Measurements from ENCODE around the gene AKR1B1.

The AKR1B1 gene

DNA sequence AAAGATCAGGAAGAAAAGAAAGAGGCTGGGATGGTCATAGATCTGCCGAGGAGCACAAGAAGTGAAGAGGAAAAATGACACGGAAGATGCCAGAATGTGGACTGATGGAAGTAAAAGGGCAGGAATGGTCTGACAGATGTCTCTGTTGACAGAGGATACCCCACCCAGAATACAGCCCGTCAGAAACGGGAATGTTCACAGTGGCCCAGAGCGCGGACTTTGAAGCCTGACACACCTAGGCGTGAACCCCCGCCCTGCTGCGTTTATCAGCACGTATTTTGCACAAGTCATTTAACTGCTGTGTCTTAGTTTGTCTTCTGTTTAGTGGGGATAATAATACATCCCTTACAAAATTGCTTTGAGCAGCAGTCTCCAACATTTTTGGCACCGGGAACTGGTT lies 27.1 kb downstream of the AKR1B1 start:
- no peak for DNase-seq (ENCODE audit: extremely low read depth, low read depth)

DNA sequence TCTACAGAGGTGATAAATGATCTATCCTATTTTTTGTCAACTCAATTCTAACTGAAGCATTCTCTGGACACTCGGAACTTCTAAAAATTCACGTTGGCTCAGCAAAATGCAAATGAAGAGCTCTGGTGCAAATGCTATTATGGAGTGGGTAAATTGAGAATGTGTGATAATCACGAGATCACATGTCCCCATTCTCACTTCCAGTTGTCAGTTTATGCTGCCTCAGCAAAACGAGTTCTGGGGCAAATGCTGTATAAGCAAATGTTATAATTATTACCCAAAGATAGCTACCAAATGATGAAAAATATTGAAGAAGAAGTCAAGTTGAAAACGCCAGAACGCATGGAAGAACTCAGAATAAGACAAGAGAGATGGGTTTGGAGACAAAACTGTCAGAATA lies 29.4 kb downstream of the AKR1B1 start:
- TF ChIP-seq, protein P1, sequence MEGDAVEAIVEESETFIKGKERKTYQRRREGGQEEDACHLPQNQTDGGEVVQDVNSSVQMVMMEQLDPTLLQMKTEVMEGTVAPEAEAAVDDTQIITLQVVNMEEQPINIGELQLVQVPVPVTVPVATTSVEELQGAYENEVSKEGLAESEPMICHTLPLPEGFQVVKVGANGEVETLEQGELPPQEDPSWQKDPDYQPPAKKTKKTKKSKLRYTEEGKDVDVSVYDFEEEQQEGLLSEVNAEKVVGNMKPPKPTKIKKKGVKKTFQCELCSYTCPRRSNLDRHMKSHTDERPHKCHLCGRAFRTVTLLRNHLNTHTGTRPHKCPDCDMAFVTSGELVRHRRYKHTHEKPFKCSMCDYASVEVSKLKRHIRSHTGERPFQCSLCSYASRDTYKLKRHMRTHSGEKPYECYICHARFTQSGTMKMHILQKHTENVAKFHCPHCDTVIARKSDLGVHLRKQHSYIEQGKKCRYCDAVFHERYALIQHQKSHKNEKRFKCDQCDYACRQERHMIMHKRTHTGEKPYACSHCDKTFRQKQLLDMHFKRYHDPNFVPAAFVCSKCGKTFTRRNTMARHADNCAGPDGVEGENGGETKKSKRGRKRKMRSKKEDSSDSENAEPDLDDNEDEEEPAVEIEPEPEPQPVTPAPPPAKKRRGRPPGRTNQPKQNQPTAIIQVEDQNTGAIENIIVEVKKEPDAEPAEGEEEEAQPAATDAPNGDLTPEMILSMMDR (IDR thresholded peaks at IDR 0.05; ENCODE audit: low read depth, low read length): no peak
- DNase-seq (ENCODE audit: extremely low read depth, low read depth): no peak

More for the DNA sequence above, 27.1 kb downstream of the AKR1B1 start:
- TF ChIP-seq, protein P1 (IDR thresholded peaks at IDR 0.05; ENCODE audit: low read depth, low read length): no peak

DNA sequence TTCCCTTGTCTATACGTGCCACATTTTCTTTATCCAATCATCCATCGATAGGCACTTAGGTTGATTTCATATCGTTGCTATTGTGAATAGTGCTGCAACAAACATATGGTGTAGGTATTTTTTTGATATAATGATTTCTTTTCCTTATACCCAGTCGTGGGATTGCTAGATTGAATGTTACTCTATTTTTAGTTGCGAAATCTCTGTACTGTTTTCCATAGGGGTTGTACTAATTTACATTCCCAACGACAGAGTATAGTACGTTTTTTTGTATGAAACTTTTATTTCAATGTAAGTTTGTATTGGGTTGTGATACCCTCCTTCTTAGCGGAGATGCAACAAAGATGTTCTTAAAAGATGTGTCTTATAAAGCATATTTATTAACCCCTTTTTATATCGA lies 30.0 kb downstream of the AKR1B1 start:
- TF ChIP-seq, protein P1 (IDR thresholded peaks at IDR 0.05; ENCODE audit: low read depth, low read length): no peak
- no peak for DNase-seq (ENCODE audit: extremely low read depth, low read depth)

DNA sequence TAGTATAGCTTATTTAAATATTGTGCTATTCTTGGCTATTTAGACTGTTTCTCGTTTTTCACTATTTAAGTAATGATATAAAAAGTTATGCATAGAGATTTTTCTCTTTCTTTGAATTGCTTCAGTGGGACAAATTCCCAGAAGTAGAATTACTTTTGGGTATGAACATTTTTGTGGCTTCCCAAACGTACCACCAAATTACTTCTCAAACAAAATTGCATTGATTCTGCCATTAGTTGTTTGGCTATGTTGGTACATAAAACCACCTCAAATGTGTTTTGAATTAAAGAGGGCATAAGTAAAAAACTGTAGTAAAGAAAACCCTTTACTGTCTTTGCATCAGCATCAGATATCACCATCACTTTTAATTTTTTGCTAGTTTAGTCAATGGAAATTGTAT lies 31.0 kb downstream of the AKR1B1 start:
- TF ChIP-seq, protein P1 (IDR thresholded peaks at IDR 0.05; ENCODE audit: low read depth, low read length): no peak
- peak; percentile 51 for DNase-seq (ENCODE audit: extremely low read depth, low read depth)

DNA sequence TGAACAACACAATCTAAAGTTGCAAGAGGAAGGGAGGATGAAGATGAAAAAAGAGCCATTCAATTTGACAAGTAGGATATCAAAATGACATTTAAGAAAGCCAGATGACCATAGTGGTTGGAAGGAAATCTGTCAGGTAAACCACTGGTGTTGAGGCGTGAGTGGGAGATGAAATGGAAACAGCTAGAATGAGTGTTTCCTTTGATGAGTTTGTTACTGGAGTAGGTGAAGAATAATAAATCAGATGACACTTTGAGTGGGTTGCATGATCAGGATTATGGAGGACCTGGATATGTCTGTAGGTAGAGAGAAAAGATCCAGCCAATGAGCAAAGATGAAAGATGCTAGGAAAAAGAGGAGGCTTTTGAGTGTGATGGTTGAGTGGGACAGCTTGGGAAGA lies 33.1 kb downstream of the AKR1B1 start:
- DNase-seq (ENCODE audit: extremely low read depth, low read depth): no peak
- TF ChIP-seq, protein P1 (IDR thresholded peaks at IDR 0.05; ENCODE audit: low read depth, low read length): no peak

DNA sequence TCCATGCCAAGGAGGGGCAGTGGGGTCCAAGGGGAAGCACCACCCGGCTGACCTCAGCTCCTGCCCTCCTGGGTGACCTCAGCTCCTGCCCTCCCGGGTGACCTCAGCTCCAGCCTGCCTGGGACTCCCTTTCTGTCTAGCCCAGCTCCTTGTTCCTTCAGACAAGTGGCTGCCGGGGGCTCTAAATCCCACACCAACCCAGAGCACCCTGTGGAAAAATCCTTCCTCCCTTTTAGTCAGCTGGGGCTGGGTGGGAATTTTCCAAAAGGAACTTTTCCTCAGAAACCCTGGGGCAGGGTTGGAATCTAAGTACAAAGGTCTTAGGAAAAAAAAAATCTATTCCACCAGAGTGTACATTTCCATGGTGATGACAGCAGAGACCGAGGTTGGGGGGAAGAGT lies 36.3 kb downstream of the AKR1B1 start:
- no peak for DNase-seq (ENCODE audit: extremely low read depth, low read depth)
- TF ChIP-seq, protein P1 (IDR thresholded peaks at IDR 0.05; ENCODE audit: low read depth, low read length): no peak

DNA sequence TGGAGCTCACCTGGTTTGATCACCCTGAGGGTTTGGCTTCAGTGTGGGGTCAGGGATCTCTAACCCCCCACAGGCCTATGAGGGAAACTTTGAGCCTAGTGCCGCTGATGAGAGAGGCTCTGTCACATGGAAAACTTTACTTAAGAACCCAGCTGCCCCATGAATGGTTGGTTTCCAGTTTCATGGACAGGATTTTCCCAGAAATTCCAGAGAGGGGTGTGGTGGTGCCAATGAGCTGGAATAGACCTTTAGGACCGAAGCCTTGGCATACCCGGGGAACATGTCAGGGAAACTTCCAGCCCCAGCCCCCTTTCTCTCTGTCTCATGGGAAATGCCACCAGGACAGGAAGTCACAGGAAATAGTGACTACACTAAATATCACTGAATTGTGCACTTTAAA lies 36.9 kb downstream of the AKR1B1 start:
- DNase-seq (ENCODE audit: extremely low read depth, low read depth): no peak
- TF ChIP-seq, protein P1 (IDR thresholded peaks at IDR 0.05; ENCODE audit: low read depth, low read length): no peak

Measured in AG09319 (cell line).